Measurements from ENCODE around the gene RAB15. TPM values are rescaled to one million over a fixed set of nuclear protein-coding genes. Genes with fewer than 3 reads are reported as not detected.

Gene RAB15
- total and polyA plus RNA-seq, 9 of the 15 experiments (the other 6 are each of a cell fraction or from before 2014, with no cell fraction given), result 0.09 to 0.30 (median 0.16) TPM; not detected in 2

DNA sequence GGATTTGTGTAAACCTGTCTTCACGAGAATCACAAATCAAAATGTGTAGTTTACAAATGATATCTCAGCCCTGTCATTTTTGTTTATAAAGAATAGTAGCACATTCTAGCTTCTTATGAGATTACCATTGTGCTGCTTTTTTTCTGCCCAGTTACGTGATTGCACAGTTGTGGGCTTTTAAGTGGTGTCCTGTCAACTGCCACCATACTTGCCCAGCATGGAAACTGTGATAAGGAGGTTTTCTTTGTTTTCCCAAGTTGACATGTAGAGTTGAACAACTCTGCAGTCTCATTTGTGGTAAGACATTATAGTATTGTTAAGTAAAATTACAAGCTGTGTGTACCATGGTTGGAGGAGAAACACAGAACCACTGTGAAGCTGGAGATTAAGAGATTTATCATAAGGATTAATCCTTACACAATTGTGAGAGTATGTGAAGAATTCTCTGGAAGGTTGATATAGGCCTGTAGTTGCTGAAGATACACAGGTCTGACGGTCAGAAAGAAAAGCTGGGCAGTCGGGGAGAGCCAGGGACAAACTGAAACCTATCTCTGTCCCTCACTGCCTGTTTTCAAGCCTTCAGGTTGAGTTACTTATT lies 45.6 kb downstream of the RAB15 start:
- BruUV-seq (replicated peaks), result no TSS peak
- Histone ChIP-seq H3K9me3 (replicated peaks; ENCODE audit: control insufficient read depth, insufficient read depth, low read depth, low read length) (no peaks in the 10 kb centered on the region), H3K27ac (ENCODE audit: extremely low read depth, low read depth, low read length) (no peak overlapping the region), H3K4me3 (no peak overlapping the region), H3K9ac (ENCODE audit: insufficient read depth in 1 of 2, low read depth in 2 of 2, low read length in 2 of 2) (no peak overlapping the region), H3K27me3 (ENCODE audit: control insufficient read depth in 2 of 2, insufficient read depth in 2 of 2, low read length in 2 of 2) (no peaks in the 10 kb centered on the region), H3K36me3 (ENCODE audit: control insufficient read depth, insufficient read depth, low read length) (peaks cover 57% of the 10 kb centered on the region; the same call in 2 of the 3 replicates), H4K20me1 (replicated peaks; ENCODE audit: control insufficient read depth, insufficient read depth, low read length) (no peaks in the 10 kb centered on the region), H3K9me1 (ENCODE audit: control insufficient read depth, insufficient read depth, low read length) (no peaks in the 10 kb centered on the region), H3K4me2 (ENCODE audit: insufficient read depth, low read length) (no peak overlapping the region), H2AFZ (ENCODE audit: low read depth, low read length) (no peak overlapping the region), H3K4me1 (replicated peaks in 1 of 2; ENCODE audit: control insufficient read depth in 2 of 2, insufficient read depth in 2 of 2, low read length in 2 of 2) (no peaks in the 10 kb centered on the region), H3K79me2 (ENCODE audit: control insufficient read depth, insufficient read depth, low read length) (peaks cover 3% of the 10 kb centered on the region; the same call in 1 of the 3 replicates)
- ChIA-PET POLR2A (interaction anchor here (0.6 to 2.5 kb wide), 4 partner anchors 10 to 498 kb away, joined by 3 to 10 read pairs (median 4); partner anchors contain the start of gene CHURC1), CTCF (ENCODE audit: low intra/inter-chr PET ratio) (no interaction called here)
- no peak for TF ChIP-seq ZNF507 (tag; conservative IDR thresholded peaks at IDR 0.05)
- TF ChIP-seq HIVEP1 (CRISPR knock-in tag; IDR thresholded peaks at IDR 0.05), result no peak
- TF ChIP-seq ZNF75A (CRISPR knock-in tag; IDR thresholded peaks at IDR 0.05), result no peak
- TF ChIP-seq, protein P1, sequence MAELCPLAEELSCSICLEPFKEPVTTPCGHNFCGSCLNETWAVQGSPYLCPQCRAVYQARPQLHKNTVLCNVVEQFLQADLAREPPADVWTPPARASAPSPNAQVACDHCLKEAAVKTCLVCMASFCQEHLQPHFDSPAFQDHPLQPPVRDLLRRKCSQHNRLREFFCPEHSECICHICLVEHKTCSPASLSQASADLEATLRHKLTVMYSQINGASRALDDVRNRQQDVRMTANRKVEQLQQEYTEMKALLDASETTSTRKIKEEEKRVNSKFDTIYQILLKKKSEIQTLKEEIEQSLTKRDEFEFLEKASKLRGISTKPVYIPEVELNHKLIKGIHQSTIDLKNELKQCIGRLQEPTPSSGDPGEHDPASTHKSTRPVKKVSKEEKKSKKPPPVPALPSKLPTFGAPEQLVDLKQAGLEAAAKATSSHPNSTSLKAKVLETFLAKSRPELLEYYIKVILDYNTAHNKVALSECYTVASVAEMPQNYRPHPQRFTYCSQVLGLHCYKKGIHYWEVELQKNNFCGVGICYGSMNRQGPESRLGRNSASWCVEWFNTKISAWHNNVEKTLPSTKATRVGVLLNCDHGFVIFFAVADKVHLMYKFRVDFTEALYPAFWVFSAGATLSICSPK (IDR thresholded peaks at IDR 0.05; ENCODE audit: borderline replicate concordance), result no peak
- FAIRE-seq (no peak), DNase-seq (ENCODE audit: extremely low read depth in 1 of 4, low spot score in 3 of 4) (no peak), ATAC-seq (no peak)
- WGBS (ENCODE audit: insufficient coverage, low coverage, missing lambda C conversion rate), result 76% methylated on average over 4 of the region's 4 CpGs
- intact Hi-C loops (cut with micrococcal nuclease) (no loop called here), in situ Hi-C loops (cut with MboI) (no loop called here)
